HG03060 (cell line): ENCODE measurements around the gene FGF1.
"Not testable (repeated sequence)": the region's sequence is repeated elsewhere in the genome, so short reads cannot be mapped to it uniquely, and the experiment has no call there.

ENCODE experiments used
- ATAC-seq: cut with Tn5 transposase; IDR thresholded peaks from one replicate; pipeline ENCODE4 v1.9.1; 2021; ENCODE audit warnings: low read depth, moderate number of reproducible peaks; ENCODE audit not compliant: unreplicated experiment

The FGF1 gene

GRCh38 chr5:142648108-142648507 lies 37.8 kb downstream of the FGF1 start:
- ATAC-seq, result not testable (repeated sequence)

GRCh38 chr5:142645456-142645855 lies 40.4 kb downstream of the FGF1 start:
- no peak for ATAC-seq

GRCh38 chr5:142644640-142645361 lies 41.1 kb downstream of the FGF1 start:
- ATAC-seq, result no peak

GRCh38 chr5:142644127-142644526 lies 41.8 kb downstream of the FGF1 start:
- no peak for ATAC-seq

GRCh38 chr5:142643634-142644033 lies 42.3 kb downstream of the FGF1 start:
- ATAC-seq, result no peak

GRCh38 chr5:142642427-142642826 lies 43.5 kb downstream of the FGF1 start:
- ATAC-seq, result no peak

GRCh38 chr5:142641711-142642110 lies 44.2 kb downstream of the FGF1 start:
- ATAC-seq, result no peak

GRCh38 chr5:142640316-142641005 lies 45.4 kb downstream of the FGF1 start:
- no peak for ATAC-seq

- ATAC-seq, result no peak
These were observed 46.4 kb downstream of the FGF1 start for GRCh38 chr5:142639455-142639854.

GRCh38 chr5:142637871-142638270 lies 48.0 kb downstream of the FGF1 start:
- no peak for ATAC-seq

- ATAC-seq, result no peak
These were observed 49.1 kb downstream of the FGF1 start for GRCh38 chr5:142636698-142637324.

GRCh38 chr5:142636093-142636492 lies 49.8 kb downstream of the FGF1 start:
- no peak for ATAC-seq

GRCh38 chr5:142634216-142635011 lies 51.5 kb downstream of the FGF1 start:
- ATAC-seq, result no peak

GRCh38 chr5:142630927-142631539 lies 54.9 kb downstream of the FGF1 start:
- ATAC-seq, result no peak

GRCh38 chr5:142627383-142628217 lies 58.3 kb downstream of the FGF1 start:
- no peak for ATAC-seq

GRCh38 chr5:142626786-142627185 lies 59.1 kb downstream of the FGF1 start:
- no peak for ATAC-seq

- no peak for ATAC-seq
These were observed 59.8 kb downstream of the FGF1 start for GRCh38 chr5:142626099-142626498.

- no peak for ATAC-seq
These were observed 64.7 kb downstream of the FGF1 start for GRCh38 chr5:142621227-142621626.

GRCh38 chr5:142619815-142620214 lies 66.1 kb downstream of the FGF1 start:
- ATAC-seq, result no peak

GRCh38 chr5:142618130-142618523 lies 67.8 kb downstream of the FGF1 start:
- ATAC-seq, result no peak
